ENCODE data around the gene GRIK1. TPM values are rescaled to one million over a fixed set of nuclear protein-coding genes. Genes with fewer than 3 reads are reported as not detected.

GRIK1 gene
- polyA plus RNA-seq, 2 donors: 0.01 to 0.02 TPM

DNA sequence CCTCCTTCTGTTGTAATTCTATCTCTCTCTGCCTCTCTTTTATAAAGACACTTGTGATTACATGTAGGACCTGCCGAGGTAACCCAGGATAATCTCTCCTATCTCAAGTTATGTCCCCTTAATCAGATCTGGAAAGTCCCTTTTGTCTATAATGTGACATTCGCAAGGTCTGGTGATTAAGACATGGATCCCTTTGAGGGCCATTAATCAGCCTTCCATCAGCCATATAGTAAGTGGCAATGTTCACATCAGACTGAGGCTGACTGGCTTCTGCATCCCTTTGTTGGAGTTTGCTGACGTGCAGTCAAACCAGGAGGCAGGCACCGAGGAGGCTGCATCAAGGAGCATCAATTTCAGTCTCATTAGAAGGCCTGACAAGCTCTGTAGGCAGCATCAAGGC is 431.5 kb downstream of the GRIK1 start:
- H3K27me3 ChIP-seq (ENCODE audit: control insufficient read depth in 1 of 2, insufficient read depth in 2 of 2, low read length in 2 of 2): no peaks in the 10 kb centered on the region
- no peak overlapping the region for H3K4me3 ChIP-seq (ENCODE audit: low read depth in 1 of 2, low read length in 2 of 2)
- 85 to 86% methylated on average over 4 of the region's 4 CpGs for WGBS, 2 donors
- no peaks in the 10 kb centered on the region for H3K4me1 ChIP-seq (ENCODE audit: control insufficient read depth in 2 of 2, insufficient read depth in 2 of 2, low read length in 1 of 2)
- no peak overlapping the region for H3K27ac ChIP-seq (ENCODE audit: low read depth in 2 of 2, low read length in 1 of 2)
- H3K36me3 ChIP-seq (ENCODE audit: control insufficient read depth in 2 of 2, insufficient read depth in 2 of 2, low read length in 1 of 2): no peaks in the 10 kb centered on the region
- peaks cover under 1 to 4% of the 10 kb centered on the region in 2 donors for H3K9me3 ChIP-seq (ENCODE audit: control insufficient read depth in 2 of 2, insufficient read depth in 1 of 2, low read depth in 1 of 2, low read length in 1 of 2)

DNA sequence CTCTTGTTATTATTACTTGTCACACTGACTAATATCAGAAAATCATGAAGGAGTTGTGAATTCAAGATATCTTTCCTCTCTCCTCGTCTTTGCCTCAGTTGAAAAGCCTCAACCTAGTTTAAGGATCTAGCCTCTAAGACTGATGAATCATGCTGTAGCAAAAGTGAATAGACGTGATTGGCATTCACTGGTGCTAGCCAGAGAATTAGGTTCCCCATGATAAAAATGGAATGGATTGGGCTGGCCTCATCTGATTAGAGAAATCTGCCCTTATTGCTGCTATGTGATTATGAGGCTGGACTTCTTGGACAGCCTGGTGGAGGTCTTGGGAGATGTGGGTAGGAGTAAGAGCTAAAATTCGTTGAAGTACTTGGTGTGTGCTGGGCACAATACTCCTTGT is 432.8 kb downstream of the GRIK1 start:
- H3K9me3 ChIP-seq (ENCODE audit: control insufficient read depth in 2 of 2, insufficient read depth in 1 of 2, low read depth in 1 of 2, low read length in 1 of 2): no peaks in the 10 kb centered on the region
- WGBS, 2 donors: 73 to 80% methylated on average over 3 of the region's 3 CpGs
- H3K4me1 ChIP-seq (ENCODE audit: control insufficient read depth in 2 of 2, insufficient read depth in 2 of 2, low read length in 1 of 2): no peaks in the 10 kb centered on the region
- H3K36me3 ChIP-seq (ENCODE audit: control insufficient read depth in 2 of 2, insufficient read depth in 2 of 2, low read length in 1 of 2): no peaks in the 10 kb centered on the region
- no peak overlapping the region for H3K27ac ChIP-seq (ENCODE audit: low read depth in 2 of 2, low read length in 1 of 2)
- no peak overlapping the region for H3K4me3 ChIP-seq (ENCODE audit: low read depth in 1 of 2, low read length in 2 of 2)
- H3K27me3 ChIP-seq (ENCODE audit: control insufficient read depth in 1 of 2, insufficient read depth in 2 of 2, low read length in 2 of 2): no peaks in the 10 kb centered on the region

DNA sequence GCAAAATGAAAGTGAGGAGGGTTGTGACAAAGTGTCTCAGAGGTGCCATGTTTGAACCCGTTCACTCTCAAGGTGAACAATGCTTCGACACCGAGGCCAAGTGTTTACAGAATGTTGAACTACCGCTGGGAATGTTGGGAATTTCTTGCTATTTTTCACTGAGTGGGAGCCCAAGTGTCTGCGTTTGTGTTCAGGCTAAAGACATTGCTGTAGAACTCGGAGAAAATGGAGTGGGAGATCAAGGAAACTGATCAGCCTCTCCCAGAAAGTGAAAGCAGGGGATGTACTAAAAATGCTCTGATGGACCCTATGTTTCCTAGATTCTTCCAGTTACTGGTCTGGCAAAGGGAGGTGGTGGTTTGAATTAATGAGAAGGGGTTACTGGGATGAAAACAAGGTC is 433.6 kb downstream of the GRIK1 start:
- H3K4me1 ChIP-seq (ENCODE audit: control insufficient read depth in 2 of 2, insufficient read depth in 2 of 2, low read length in 1 of 2): no peaks in the 10 kb centered on the region
- WGBS, 2 donors: 55 to 71% methylated on average over 6 of the region's 6 CpGs
- H3K4me3 ChIP-seq (ENCODE audit: low read depth in 1 of 2, low read length in 2 of 2): no peak overlapping the region
- H3K36me3 ChIP-seq (ENCODE audit: control insufficient read depth in 2 of 2, insufficient read depth in 2 of 2, low read length in 1 of 2): no peaks in the 10 kb centered on the region
- H3K27me3 ChIP-seq (ENCODE audit: control insufficient read depth in 1 of 2, insufficient read depth in 2 of 2, low read length in 2 of 2): no peaks in the 10 kb centered on the region
- no peak overlapping the region for H3K27ac ChIP-seq (ENCODE audit: low read depth in 2 of 2, low read length in 1 of 2)
- no peaks in the 10 kb centered on the region for H3K9me3 ChIP-seq (ENCODE audit: control insufficient read depth in 2 of 2, insufficient read depth in 1 of 2, low read depth in 1 of 2, low read length in 1 of 2)

DNA sequence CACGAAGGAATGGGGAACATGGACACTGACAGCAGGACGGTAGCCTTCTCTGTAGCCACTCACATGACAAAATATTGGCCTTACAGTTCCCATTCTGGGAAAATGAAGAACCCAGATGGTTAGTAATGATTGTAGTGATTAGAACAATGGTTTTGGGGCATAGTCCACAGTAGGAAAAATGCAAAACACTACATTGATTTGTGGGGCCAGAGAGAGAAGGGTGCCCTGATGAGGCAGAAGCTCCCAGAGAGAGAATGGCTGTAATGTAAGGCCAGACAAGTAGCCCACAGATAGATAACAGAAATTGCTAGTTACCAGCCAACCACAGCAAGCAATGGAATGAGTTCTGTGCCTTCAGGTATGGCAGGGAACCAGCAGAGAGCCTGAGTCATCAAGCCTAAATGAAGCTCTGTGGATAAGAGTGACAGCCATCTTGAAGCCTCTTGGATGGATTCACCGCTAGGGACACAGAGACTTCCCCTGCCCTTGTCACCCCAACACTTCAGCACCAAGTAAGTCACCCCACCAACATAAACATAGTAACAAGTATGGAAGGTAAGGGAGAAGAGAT is 435.0 kb downstream of the GRIK1 start:
- WGBS, 2 donors: 53 to 68% methylated on average over 3 of the region's 3 CpGs
- Histone ChIP-seq H3K36me3 (ENCODE audit: control insufficient read depth in 2 of 2, insufficient read depth in 2 of 2, low read length in 1 of 2) (no peaks in the 10 kb centered on the region), H3K4me3 (ENCODE audit: low read depth in 1 of 2, low read length in 2 of 2) (no peak overlapping the region)

DNA sequence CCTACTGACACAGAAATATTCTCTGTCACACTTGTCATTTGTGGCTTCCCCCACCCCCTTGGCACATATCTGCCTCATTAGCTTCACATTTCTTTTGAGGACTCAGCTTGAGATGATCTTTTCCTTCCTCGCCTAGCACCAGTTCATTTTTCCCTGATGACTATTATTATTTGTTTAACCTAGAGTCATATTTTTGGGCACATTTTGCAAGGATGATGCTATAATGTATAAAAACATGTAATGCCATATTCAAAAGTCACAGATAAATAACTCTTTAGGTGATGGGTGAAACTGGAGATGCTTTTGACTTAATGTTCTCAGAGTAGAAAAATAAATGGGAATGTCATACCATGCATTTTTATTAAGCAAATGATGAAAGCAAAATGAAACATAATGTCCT is 438.3 kb downstream of the GRIK1 start:
- Histone ChIP-seq H3K36me3 (ENCODE audit: control insufficient read depth in 2 of 2, insufficient read depth in 2 of 2, low read length in 1 of 2) (no peaks in the 10 kb centered on the region), H3K27me3 (ENCODE audit: control insufficient read depth in 1 of 2, insufficient read depth in 2 of 2, low read length in 2 of 2) (no peaks in the 10 kb centered on the region), H3K4me3 (ENCODE audit: low read depth in 1 of 2, low read length in 2 of 2) (no peak overlapping the region), H3K27ac (ENCODE audit: low read depth in 2 of 2, low read length in 1 of 2) (no peak overlapping the region), H3K9me3 (ENCODE audit: control insufficient read depth in 2 of 2, insufficient read depth in 1 of 2, low read depth in 1 of 2, low read length in 1 of 2) (peaks cover 0 to 4% of the 10 kb centered on the region in 2 donors), H3K4me1 (ENCODE audit: control insufficient read depth in 2 of 2, insufficient read depth in 2 of 2, low read length in 1 of 2) (no peaks in the 10 kb centered on the region)
- WGBS, 2 donors: 63 to 80% methylated on average over 1 of the region's 1 CpG

More for the DNA sequence above, 435.0 kb downstream of the GRIK1 start:
- no peaks in the 10 kb centered on the region for H3K4me1 ChIP-seq (ENCODE audit: control insufficient read depth in 2 of 2, insufficient read depth in 2 of 2, low read length in 1 of 2)
- no peaks in the 10 kb centered on the region for H3K9me3 ChIP-seq (ENCODE audit: control insufficient read depth in 2 of 2, insufficient read depth in 1 of 2, low read depth in 1 of 2, low read length in 1 of 2)
- no peak overlapping the region for H3K27ac ChIP-seq (ENCODE audit: low read depth in 2 of 2, low read length in 1 of 2)
- no peaks in the 10 kb centered on the region for H3K27me3 ChIP-seq (ENCODE audit: control insufficient read depth in 1 of 2, insufficient read depth in 2 of 2, low read length in 2 of 2)

DNA sequence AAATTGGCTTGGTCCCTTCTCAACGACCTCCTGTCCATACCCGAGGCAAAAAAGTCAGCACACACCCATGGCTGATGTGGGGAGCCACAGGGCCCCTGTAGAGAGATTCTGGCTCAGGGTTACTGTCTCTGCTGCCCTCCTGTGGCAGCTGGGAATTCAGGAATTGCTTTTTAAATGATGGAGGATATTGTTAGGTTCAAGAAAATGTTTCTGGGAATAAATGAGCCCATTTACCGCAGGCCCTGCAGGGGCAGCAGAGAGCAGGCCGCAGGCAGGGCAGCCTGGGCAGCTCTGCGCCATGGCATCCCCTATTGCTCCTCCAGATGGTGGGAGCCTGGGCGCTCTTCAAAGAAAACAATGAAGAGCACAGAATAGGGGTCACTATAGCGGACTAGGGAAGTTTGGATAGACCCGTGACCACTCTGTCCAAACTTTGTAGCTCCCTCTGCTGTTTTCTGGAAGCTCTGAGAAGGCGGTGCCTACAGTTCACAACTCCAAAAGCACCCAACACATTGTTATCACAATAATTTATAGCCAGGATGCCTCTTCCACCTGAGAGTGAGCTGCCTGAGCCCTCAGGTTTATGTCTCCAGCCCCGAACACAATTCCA is 440.0 kb downstream of the GRIK1 start:
- H3K9me3 ChIP-seq (ENCODE audit: control insufficient read depth in 2 of 2, insufficient read depth in 1 of 2, low read depth in 1 of 2, low read length in 1 of 2): peaks cover 0 to 4% of the 10 kb centered on the region in 2 donors
- no peaks in the 10 kb centered on the region for H3K36me3 ChIP-seq (ENCODE audit: control insufficient read depth in 2 of 2, insufficient read depth in 2 of 2, low read length in 1 of 2)
- H3K4me1 ChIP-seq (ENCODE audit: control insufficient read depth in 2 of 2, insufficient read depth in 2 of 2, low read length in 1 of 2): no peaks in the 10 kb centered on the region
- 91% methylated on average over 10 of the region's 10 CpGs for WGBS, 2 donors
- no peak overlapping the region for H3K4me3 ChIP-seq (ENCODE audit: low read depth in 1 of 2, low read length in 2 of 2)
- H3K27me3 ChIP-seq (ENCODE audit: control insufficient read depth in 1 of 2, insufficient read depth in 2 of 2, low read length in 2 of 2): no peaks in the 10 kb centered on the region
- H3K27ac ChIP-seq (ENCODE audit: low read depth in 2 of 2, low read length in 1 of 2): no peak overlapping the region

DNA sequence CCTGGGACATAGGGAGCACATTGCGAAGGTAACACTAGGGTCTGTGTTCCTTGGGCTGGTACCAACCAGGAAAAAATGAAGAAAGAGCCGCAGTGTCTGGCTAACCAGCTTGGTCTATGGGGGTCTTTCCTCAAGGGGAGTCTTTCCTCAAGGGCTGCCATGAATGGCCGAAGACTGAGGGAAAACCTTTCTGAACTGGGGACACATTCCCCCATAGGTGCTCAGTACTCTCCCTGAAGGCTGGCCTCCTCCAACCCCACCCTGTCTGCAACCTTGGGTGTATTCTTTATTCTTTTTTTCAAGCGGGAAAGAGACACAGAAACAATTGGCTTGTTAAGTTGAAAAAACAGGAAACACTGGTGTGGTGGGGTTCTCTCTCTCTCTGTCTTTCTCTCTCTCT is 440.6 kb downstream of the GRIK1 start:
- H3K4me3 ChIP-seq (ENCODE audit: low read depth in 1 of 2, low read length in 2 of 2): no peak overlapping the region
- H3K9me3 ChIP-seq (ENCODE audit: control insufficient read depth in 2 of 2, insufficient read depth in 1 of 2, low read depth in 1 of 2, low read length in 1 of 2): peaks cover 0 to 4% of the 10 kb centered on the region in 2 donors
- no peaks in the 10 kb centered on the region for H3K27me3 ChIP-seq (ENCODE audit: control insufficient read depth in 1 of 2, insufficient read depth in 2 of 2, low read length in 2 of 2)
- 88 to 95% methylated on average over 4 of the region's 4 CpGs for WGBS, 2 donors
- H3K4me1 ChIP-seq (ENCODE audit: control insufficient read depth in 2 of 2, insufficient read depth in 2 of 2, low read length in 1 of 2): no peaks in the 10 kb centered on the region
- no peaks in the 10 kb centered on the region for H3K36me3 ChIP-seq (ENCODE audit: control insufficient read depth in 2 of 2, insufficient read depth in 2 of 2, low read length in 1 of 2)
- H3K27ac ChIP-seq (ENCODE audit: low read depth in 2 of 2, low read length in 1 of 2): no peak overlapping the region

DNA sequence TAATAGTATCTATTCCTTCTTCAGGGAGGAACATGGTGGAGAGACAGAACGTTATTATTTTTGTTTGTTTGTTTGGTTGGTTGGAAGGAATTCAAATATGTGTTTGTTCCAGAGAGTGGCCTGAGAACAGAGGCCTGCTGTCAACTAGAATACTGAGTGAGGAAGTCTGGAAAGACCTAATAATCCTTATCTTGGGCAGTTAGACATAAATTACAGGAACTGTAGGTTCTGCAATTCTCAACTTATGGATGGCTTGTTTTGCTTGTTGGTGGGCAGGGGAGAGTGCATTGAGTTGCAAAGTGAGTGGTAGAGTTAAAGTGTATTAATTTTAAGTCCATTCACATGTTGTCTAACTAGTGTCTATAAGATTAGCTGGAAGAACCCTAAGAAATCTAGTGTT is 443.5 kb downstream of the GRIK1 start:
- Histone ChIP-seq H3K36me3 (ENCODE audit: control insufficient read depth in 2 of 2, insufficient read depth in 2 of 2, low read length in 1 of 2) (no peaks in the 10 kb centered on the region), H3K27ac (ENCODE audit: low read depth in 2 of 2, low read length in 1 of 2) (no peak overlapping the region), H3K4me3 (ENCODE audit: low read depth in 1 of 2, low read length in 2 of 2) (no peak overlapping the region), H3K27me3 (ENCODE audit: control insufficient read depth in 1 of 2, insufficient read depth in 2 of 2, low read length in 2 of 2) (no peaks in the 10 kb centered on the region), H3K4me1 (ENCODE audit: control insufficient read depth in 2 of 2, insufficient read depth in 2 of 2, low read length in 1 of 2) (no peaks in the 10 kb centered on the region), H3K9me3 (ENCODE audit: control insufficient read depth in 2 of 2, insufficient read depth in 1 of 2, low read depth in 1 of 2, low read length in 1 of 2) (peaks cover 0 to 4% of the 10 kb centered on the region in 2 donors)
- 22 to 41% methylated on average over 1 of the region's 1 CpG for WGBS, 2 donors

DNA sequence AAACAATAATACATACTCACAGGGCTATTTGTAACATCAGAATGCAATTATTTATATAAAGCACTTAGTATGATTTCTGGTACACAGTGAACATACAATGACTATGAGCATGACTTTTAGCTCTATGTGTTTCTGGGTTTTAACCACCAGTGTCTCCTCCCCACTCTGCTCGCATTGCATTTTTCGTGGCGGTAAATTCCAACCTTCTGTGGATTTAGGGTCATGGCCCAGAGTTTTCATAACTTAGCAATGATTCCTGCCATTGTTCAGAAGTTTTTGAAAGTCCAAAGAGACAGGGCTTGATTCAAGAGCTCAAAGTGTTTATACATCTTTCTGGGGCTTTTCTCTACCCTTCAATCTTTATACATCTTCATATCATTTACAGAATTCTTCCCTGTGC is 449.8 kb downstream of the GRIK1 start:
- H3K9me3 ChIP-seq (ENCODE audit: control insufficient read depth in 2 of 2, insufficient read depth in 1 of 2, low read depth in 1 of 2, low read length in 1 of 2): no peaks in the 10 kb centered on the region
- H3K36me3 ChIP-seq (ENCODE audit: control insufficient read depth in 2 of 2, insufficient read depth in 2 of 2, low read length in 1 of 2): no peaks in the 10 kb centered on the region
- H3K27me3 ChIP-seq (ENCODE audit: control insufficient read depth in 1 of 2, insufficient read depth in 2 of 2, low read length in 2 of 2): no peaks in the 10 kb centered on the region
- no peak overlapping the region for H3K4me3 ChIP-seq (ENCODE audit: low read depth in 1 of 2, low read length in 2 of 2)
- H3K4me1 ChIP-seq (ENCODE audit: control insufficient read depth in 2 of 2, insufficient read depth in 2 of 2, low read length in 1 of 2): no peaks in the 10 kb centered on the region
- 94% methylated on average over 3 of the region's 3 CpGs for WGBS, 2 donors
- H3K27ac ChIP-seq (ENCODE audit: low read depth in 2 of 2, low read length in 1 of 2): no peak overlapping the region

DNA sequence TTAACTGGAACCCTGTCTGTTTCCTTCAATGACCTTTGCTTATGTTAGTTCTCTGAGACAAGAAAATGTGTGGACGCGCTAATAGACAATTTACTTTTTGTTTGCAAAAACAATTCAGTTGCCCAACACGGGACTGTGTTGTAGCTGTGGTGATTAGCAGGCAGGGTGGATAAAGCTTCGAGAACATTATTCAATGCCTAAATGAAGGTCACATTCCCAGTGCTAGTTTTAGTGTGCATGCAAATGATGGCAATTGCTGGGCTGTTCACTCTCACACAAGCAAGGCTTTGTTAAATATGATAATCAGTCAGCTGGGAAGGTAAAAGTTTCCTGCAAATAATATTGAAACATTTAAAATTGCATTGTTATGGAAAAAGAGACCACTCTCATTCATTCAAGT is 452.6 kb downstream of the GRIK1 start:
- no peaks in the 10 kb centered on the region for H3K27me3 ChIP-seq (ENCODE audit: control insufficient read depth in 1 of 2, insufficient read depth in 2 of 2, low read length in 2 of 2)
- H3K4me1 ChIP-seq (ENCODE audit: control insufficient read depth in 2 of 2, insufficient read depth in 2 of 2, low read length in 1 of 2): no peaks in the 10 kb centered on the region
- H3K36me3 ChIP-seq (ENCODE audit: control insufficient read depth in 2 of 2, insufficient read depth in 2 of 2, low read length in 1 of 2): no peaks in the 10 kb centered on the region
- H3K9me3 ChIP-seq (ENCODE audit: control insufficient read depth in 2 of 2, insufficient read depth in 1 of 2, low read depth in 1 of 2, low read length in 1 of 2): no peaks in the 10 kb centered on the region
- no peak overlapping the region for H3K27ac ChIP-seq (ENCODE audit: low read depth in 2 of 2, low read length in 1 of 2)
- no peak overlapping the region for H3K4me3 ChIP-seq (ENCODE audit: low read depth in 1 of 2, low read length in 2 of 2)
- 53 to 67% methylated on average over 4 of the region's 4 CpGs for WGBS, 2 donors
